Thyroid gland (tissue), 4 donors: ENCODE results near the gene SH3RF1. TPM values are rescaled to one million over a fixed set of nuclear protein-coding genes. Genes with fewer than 3 reads are reported as not detected.

Experiments
- DNase-seq, 2 donors: peaks; one replicate each; pipeline ENCODE4 v3.0.0-alpha.2; 2019
- H3K27ac ChIP-seq, 3 donors: fragments of 200-600 bp; sonication (generic); 1 replicate in 2 of 3; 2 replicates in 1 of 3; pipeline ENCODE4 v1.5.1; 2016 to 2019; ENCODE audit warnings: mild to moderate bottlenecking in 1 of 3, moderate library complexity in 1 of 3
- H3K27me3 ChIP-seq: fragments of 200-600 bp; sonication (generic); one replicate; pipeline ENCODE4 v1.5.1; 2019
- H3K36me3 ChIP-seq, 2 donors: fragments of 200-600 bp; sonication (generic); one replicate each; pipeline ENCODE4 v1.5.1; 2016 to 2019
- H3K4me1 ChIP-seq, 2 donors: fragments of 200-600 bp; sonication (generic); one replicate each; pipeline ENCODE4 v1.5.1; 2017 to 2019
- H3K4me3 ChIP-seq, 3 donors: fragments of 200-600 bp; sonication (generic); replicated peaks in 1 of 3; 1 replicate in 2 of 3; 2 replicates in 1 of 3; pipeline ENCODE4 v1.5.1; 2016; ENCODE audit warnings: mild to moderate bottlenecking in 1 of 3
- H3K9me3 ChIP-seq: fragments of 200-600 bp; sonication (generic); one replicate; pipeline ENCODE4 v1.5.1; 2017
- CTCF ChIP-seq, 6 experiments: fragments of 200-600 bp in 3 of 6; fragments of 450-650 bp in 3 of 6; sonication (generic) in 3 of 6; IDR thresholded peaks; one replicate each; pipeline ENCODE4 v1.5.1; 2016 to 2019; ENCODE audit warnings: antibody characterized with exemption in 6 of 6, mild to moderate bottlenecking in 2 of 6, inconsistent platforms in 1 of 6, moderate library complexity in 1 of 6
- POLR2A ChIP-seq, 2 donors: fragments of 450-650 bp; IDR thresholded peaks; one replicate each; pipeline ENCODE4 v1.6.1; 2017; ENCODE audit warnings: antibody characterized with exemption in 2 of 2, mild to moderate bottlenecking in 2 of 2, moderate library complexity in 1 of 2
- whole genome bisulfite sequencing, 2 donors: methylation state at CpG; one replicate each; pipeline ENCODE4 v1.1.5; 2017; 5-methylcytosine and 5-hydroxymethylcytosine counted together
- intact Hi-C: fragments of 100-400 bp; cut with DNase I; formaldehyde crosslinking; loops from one replicate; pipeline ENCODE4 v1.15.1; 2023
- total RNA-seq, 4 donors: library from RNA; depleted of rRNA; stranded (reverse); fragments of >200 nt; gene quantifications; one replicate each; pipeline ENCODE4 v1.2.3, GENCODE V29; 2016

SH3RF1 gene
- total RNA-seq, 4 donors from 2014 or later: 29.0 to 41.7 (median 32.5) TPM

- 82 to 86% methylated on average over 6 of the region's 6 CpGs for WGBS, 2 donors
- Histone ChIP-seq H3K36me3 (no peaks in the 10 kb centered on the region), H3K4me1 (peaks cover 25 to 32% of the 10 kb centered on the region in 2 donors), H3K9me3 (no peaks in the 10 kb centered on the region), H3K4me3 (no peak overlapping the region), H3K27ac (no peak overlapping the region), H3K27me3 (no peaks in the 10 kb centered on the region)
- no peak for DNase-seq
- TF ChIP-seq POLR2A (IDR thresholded peaks at IDR 0.05) (no peak), CTCF (IDR thresholded peaks at IDR 0.05) (no peak)
- intact Hi-C loops: no loop called here
Observed at GRCh38 chr4:169222761-169223160, 48.0 kb downstream of the SH3RF1 start.

- DNase-seq: no peak
- no peaks in the 10 kb centered on the region for H3K36me3 ChIP-seq
- H3K27ac ChIP-seq: no peak overlapping the region
- no peaks in the 10 kb centered on the region for H3K27me3 ChIP-seq
- H3K4me1 ChIP-seq: peaks cover 28% of the 10 kb centered on the region in 2 donors
- H3K4me3 ChIP-seq: no peak overlapping the region
- H3K9me3 ChIP-seq: no peaks in the 10 kb centered on the region
- WGBS, 2 donors: 95% methylated on average over 3 of the region's 3 CpGs
- no peak for TF ChIP-seq CTCF (IDR thresholded peaks at IDR 0.05)
- intact Hi-C loops: no loop called here
Observed at GRCh38 chr4:169221662-169222061, 49.1 kb downstream of the SH3RF1 start.

- H3K27me3 ChIP-seq: no peaks in the 10 kb centered on the region
- intact Hi-C loops: no loop called here
- WGBS, 2 donors: 69 to 82% methylated on average over 7 of the region's 7 CpGs
- no peak overlapping the region for H3K4me3 ChIP-seq
- peak overlapping the region in 1 of 3 donors; percentile 56 for H3K27ac ChIP-seq
- no peaks in the 10 kb centered on the region for H3K9me3 ChIP-seq
- no peak for DNase-seq
- H3K4me1 ChIP-seq: peaks cover 28% of the 10 kb centered on the region in 2 donors
- TF ChIP-seq CTCF (IDR thresholded peaks at IDR 0.05): no peak
- no peak for TF ChIP-seq POLR2A (IDR thresholded peaks at IDR 0.05)
- no peaks in the 10 kb centered on the region for H3K36me3 ChIP-seq
Observed at GRCh38 chr4:169220854-169221411, 49.8 kb downstream of the SH3RF1 start.

GRCh38 chr4:169220447-169220846, 50.3 kb downstream of the SH3RF1 start:
- Histone ChIP-seq H3K4me1 (peaks cover 23 to 26% of the 10 kb centered on the region in 2 donors), H3K9me3 (no peaks in the 10 kb centered on the region), H3K36me3 (no peaks in the 10 kb centered on the region), H3K27ac (peak overlapping the region in 1 of 3 donors; percentile 56), H3K27me3 (no peaks in the 10 kb centered on the region), H3K4me3 (no peak overlapping the region)
- TF ChIP-seq POLR2A (IDR thresholded peaks at IDR 0.05) (no peak), CTCF (IDR thresholded peaks at IDR 0.05) (no peak)
- intact Hi-C loops: no loop called here
- WGBS, 2 donors: 94 to 97% methylated on average over 3 of the region's 3 CpGs
- DNase-seq: no peak

GRCh38 chr4:169219440-169219839, 51.3 kb downstream of the SH3RF1 start:
- DNase-seq: peak in 1 of 2 donors; percentile 36
- H3K36me3 ChIP-seq: no peaks in the 10 kb centered on the region
- 87 to 96% methylated on average over 2 of the region's 2 CpGs for WGBS, 2 donors
- no peak overlapping the region for H3K4me3 ChIP-seq
- no peaks in the 10 kb centered on the region for H3K9me3 ChIP-seq
- intact Hi-C loops: no loop called here
- H3K4me1 ChIP-seq: peaks cover 16 to 19% of the 10 kb centered on the region in 2 donors
- no peak for TF ChIP-seq POLR2A (IDR thresholded peaks at IDR 0.05)
- no peak for TF ChIP-seq CTCF (IDR thresholded peaks at IDR 0.05)
- peak overlapping the region in 2 of 3 donors; percentile 33 to 56 for H3K27ac ChIP-seq
- no peaks in the 10 kb centered on the region for H3K27me3 ChIP-seq
